Measurements from ENCODE around the gene CCSAP.
A peak's percentile ranks its signal among the peaks of the same experiment; 100 is the strongest.
"Not testable (repeated sequence)": the region's sequence is repeated elsewhere in the genome, so short reads cannot be mapped to it uniquely, and the experiment has no call there.

CCSAP gene

GRCh38 chr1:229325401-229325800 lies 17.4 kb downstream of the CCSAP start:
- no peak for DNase-seq

GRCh38 chr1:229323885-229324553 lies 18.8 kb downstream of the CCSAP start:
- no peak for DNase-seq

GRCh38 chr1:229323201-229323600 lies 19.6 kb downstream of the CCSAP start:
- DNase-seq = no peak

- DNase-seq = no peak
Measured at GRCh38 chr1:229319487-229319886, 23.4 kb downstream of the CCSAP start.

DNA sequence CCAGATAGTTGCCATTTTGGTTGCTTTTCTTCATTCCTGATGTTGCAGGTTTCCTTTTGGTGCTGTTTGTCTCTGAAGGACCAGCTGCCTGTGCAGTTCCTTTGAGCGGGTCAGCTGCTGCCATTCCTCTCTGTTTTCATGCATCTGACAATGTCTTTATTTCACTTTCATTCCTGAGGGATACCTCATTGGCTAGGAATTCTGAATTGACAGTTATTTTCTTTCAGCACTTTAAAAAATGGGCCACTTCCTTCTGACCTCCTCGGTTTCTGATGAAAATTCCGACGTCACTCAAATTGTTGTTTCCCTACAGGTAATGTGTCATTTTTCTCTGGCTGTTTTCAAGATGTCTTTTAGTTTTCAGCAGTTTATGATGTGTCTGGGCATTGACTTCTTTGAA lies 24.8 kb downstream of the CCSAP start:
- peak; percentile 24 for DNase-seq

DNA sequence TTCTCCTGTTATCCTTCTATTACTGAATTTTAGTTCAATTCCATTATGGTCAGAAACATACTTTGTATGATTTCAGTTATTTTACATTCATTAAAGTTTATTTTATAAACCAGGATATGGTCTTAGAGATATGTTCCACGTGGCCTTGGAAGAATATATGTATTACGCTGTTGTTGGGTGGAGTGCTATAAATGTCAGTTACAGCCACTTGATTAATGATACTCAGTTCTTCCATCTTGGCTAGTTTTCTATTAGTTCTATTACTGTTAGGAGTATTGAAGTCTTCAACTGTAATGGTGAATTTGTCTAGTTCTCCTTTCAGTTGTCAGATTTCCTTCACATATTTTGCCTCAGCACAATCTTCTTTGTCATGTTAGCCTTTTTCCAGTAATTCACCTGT lies 26.7 kb downstream of the CCSAP start:
- DNase-seq = no peak

GRCh38 chr1:229310833-229311232 lies 32.0 kb downstream of the CCSAP start:
- DNase-seq = no peak

DNA sequence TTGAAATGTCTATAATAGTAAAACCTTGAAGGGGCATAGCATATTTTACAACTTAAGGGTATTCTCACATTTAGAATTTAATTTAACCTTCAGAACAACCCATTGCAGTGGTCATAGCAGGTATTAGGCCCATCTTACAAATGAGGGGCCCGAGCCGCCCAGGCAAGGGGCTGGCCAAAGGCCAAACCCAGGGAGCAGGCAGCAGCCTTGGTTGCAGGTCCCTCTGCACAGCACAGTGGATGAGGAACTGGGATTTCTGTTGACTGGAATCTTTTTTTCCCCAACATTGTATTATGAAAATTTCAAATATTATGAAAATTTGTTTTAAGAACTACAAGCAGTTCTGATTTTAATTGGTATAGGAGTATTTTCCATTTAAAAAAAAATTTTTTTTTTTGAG lies 33.2 kb downstream of the CCSAP start:
- no peak for DNase-seq

- DNase-seq = no peak
Measured at GRCh38 chr1:229309074-229309473, 33.8 kb downstream of the CCSAP start.

DNA sequence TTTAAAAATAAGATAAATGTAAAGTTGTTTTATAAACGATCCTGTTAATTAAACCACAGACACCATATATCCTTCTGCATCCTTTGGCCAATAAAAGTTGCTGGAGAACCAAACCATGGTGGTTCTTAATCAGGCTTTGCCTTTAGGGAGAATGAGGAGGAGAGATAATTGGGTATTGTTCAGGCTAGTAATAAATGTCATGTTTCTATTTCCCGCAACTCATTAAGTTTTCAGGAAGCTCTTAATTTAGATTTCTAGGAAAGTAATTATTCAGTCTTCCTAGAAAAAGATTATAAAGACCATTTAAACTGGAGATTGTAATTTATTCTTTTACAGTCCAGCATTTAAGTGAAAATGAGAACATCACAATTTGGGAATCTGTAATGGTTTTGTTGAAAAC lies 37.5 kb downstream of the CCSAP start:
- no peak for DNase-seq

DNA sequence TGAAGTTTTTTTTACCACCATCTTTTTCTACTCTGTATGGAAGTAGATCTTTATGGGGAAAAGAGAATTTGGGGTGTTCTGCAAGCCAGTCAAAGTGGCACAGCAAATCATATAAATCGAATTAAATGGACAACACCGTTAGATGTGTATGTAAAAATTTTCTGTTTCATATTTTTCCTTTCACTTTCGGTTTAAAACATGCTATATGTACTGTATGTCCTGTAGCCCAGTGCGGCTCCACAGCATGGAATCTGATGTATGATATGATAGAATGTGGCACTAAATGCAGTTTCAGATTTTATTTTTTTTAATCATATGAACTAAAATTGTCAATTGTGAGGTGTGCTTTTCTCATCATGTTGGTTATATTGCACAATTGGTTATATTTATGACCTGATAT lies 39.0 kb downstream of the CCSAP start:
- DNase-seq = no peak

- DNase-seq = no peak
Measured at GRCh38 chr1:229302740-229303139, 40.1 kb downstream of the CCSAP start.

GRCh38 chr1:229300099-229300757 lies 42.6 kb downstream of the CCSAP start:
- DNase-seq = no peak

GRCh38 chr1:229298887-229299503 lies 43.9 kb downstream of the CCSAP start:
- DNase-seq = no peak

- DNase-seq = no peak
Measured at GRCh38 chr1:229298420-229298819, 44.4 kb downstream of the CCSAP start.

GRCh38 chr1:229297746-229298145 lies 45.1 kb downstream of the CCSAP start:
- DNase-seq = no peak

DNA sequence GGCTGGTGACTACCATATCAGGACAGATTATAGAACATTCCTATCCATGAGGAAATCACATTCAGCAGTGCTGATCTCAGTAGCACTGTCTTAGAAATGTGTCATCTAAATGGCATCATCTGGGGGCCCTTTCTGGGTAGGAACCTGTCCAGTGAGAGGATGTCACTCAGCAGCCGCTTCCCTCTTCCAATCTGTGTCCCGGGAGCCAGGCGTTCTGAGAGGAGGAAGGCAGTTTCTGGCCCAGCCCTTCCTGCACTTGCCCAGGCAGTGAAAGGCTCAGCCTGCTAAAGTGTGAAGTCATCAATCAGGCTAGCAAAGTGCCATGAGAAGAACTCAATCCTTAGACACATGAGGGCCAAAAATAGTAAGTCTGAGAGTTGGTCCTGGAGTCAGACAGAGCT lies 46.3 kb downstream of the CCSAP start:
- DNase-seq = no peak

- DNase-seq = no peak
Measured at GRCh38 chr1:229295745-229296144, 47.1 kb downstream of the CCSAP start.

- no peak for DNase-seq
Measured at GRCh38 chr1:229293528-229294204, 49.2 kb downstream of the CCSAP start.

- DNase-seq = not testable (repeated sequence)
Measured at GRCh38 chr1:229291686-229292085, 51.2 kb downstream of the CCSAP start.

DNA sequence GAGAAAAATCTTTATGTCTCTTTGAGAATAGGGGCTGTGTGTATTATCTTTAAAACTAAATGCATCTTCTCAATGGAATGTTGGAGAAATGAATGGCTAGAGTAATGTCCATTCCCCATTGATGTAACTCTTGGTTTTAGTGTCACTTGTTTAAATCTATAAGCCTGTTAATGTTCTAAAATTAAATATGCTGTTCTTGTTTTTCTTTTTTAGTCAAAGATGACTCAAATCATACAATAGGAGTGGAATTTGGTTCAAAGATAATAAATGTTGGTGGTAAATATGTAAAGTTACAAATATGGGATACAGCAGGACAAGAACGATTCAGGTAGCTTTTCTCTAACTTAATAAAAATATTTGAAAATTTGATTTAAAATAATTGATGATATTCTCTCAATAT lies 54.3 kb downstream of the CCSAP start:
- DNase-seq = no peak

DNA sequence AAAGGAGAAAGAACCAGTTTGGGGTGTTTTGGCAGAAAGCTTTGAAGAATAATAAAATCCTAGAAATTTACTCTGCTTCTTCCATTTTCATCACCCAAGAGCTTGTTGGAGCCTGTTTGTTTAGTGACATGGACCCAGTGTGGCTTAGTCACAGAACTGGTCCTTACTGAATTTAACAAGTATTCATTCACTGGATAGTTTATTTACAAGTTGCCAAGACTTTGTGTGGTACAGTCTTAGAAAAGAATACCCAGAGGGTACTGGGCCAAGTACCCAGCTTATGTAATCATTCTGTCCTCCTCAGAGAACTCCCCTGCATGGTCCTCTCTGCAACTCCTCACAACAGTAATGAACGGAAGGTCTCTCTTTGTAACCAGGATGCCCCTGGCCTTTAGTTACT lies 55.6 kb downstream of the CCSAP start:
- no peak for DNase-seq

DNA sequence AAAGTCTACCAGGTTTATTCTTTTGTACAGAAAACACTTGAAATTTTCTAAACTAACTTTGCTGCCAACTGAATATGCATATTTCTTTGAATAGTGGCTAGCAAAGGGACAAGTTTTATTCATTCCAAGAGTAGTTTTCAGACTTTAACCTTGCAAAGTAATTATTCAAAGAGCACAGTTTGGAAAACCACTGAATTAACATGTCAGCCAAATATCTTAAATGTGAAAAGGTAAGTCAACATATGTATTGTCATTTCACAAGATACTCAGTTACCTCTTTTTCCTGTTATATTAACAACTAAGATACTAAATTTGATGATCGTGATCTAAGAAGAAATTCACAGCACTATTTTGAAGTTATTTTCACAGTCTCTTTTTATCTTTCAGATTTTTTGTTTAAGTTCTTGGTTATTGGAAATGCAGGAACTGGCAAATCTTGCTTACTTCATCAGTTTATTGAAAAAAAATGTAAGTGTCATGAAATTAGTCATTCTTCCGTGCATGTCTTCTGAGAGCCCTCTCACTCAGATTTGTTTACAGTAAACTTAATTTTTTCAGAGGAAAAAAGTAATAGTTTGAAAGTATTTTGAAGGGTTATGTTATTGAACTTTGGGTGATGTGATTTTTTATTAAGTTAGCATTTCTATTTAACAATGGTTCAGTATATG lies 56.6 kb downstream of the CCSAP start:
- no peak for DNase-seq
